ENCODE data around the gene THBS4.
"Not testable (repeated sequence)": the region's sequence is repeated elsewhere in the genome, so short reads cannot be mapped to it uniquely, and the experiment has no call there.

Gene THBS4

DNA sequence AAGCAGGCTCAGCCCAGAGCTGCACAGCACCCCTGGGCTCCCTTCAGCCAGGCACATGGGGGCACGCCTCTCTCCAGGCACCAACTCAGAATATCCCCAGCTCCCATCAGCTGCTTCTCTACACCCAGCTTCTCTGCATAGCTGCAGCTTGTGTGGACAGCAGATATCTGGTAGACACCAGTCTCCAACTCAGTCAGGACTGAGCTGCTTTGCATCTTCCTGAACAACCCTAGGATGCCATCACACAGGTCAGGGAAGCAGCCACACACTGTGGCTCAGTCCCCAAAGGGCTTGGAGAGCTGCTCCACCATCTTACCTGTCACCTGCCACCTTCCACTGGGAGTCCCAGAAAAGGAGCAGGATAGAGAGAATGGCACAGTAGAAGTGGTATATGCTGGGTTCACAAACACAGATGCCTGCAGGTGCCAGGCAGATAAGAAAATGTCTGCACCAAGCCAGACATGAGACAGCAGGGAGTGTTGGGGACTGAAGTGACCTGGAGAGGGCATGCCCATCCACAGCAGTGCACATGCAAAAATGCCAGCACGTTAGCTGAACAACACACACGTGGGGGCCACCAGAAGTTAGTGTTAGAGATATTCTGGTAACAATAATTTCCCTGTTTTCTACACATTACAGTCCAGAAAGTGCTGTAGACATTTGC is 42.0 kb downstream of the THBS4 start:
- no peak for DNase-seq

DNA sequence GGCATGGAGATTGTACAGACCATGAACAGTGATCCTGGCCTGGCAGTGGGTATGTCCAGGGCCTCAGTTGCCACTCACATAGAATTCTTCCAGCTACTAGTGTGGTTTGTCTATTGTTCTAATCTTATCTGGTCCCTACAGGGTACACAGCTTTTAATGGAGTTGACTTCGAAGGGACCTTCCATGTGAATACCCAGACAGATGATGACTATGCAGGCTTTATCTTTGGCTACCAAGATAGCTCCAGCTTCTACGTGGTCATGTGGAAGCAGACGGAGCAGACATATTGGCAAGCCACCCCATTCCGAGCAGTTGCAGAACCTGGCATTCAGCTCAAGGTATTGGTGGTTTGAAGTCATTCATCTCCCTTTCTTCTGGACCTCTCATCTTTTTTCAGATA is 43.8 kb downstream of the THBS4 start:
- no peak for DNase-seq

DNA sequence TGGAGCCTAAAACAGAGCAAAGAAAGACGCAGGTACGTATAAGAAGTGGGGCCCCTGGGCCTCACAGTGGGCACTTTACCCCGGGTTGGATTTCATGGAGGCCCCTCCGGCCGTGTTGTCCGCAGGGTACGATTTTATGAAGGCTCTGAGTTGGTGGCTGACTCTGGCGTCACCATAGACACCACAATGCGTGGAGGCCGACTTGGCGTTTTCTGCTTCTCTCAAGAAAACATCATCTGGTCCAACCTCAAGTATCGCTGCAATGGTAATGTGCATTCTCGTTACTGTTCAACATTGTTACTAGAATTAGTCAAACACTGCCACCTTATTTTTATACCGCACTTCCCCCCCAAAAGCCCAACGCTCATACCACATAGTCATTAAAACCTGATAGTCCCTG is 47.1 kb downstream of the THBS4 start:
- DNase-seq = no peak

DNA sequence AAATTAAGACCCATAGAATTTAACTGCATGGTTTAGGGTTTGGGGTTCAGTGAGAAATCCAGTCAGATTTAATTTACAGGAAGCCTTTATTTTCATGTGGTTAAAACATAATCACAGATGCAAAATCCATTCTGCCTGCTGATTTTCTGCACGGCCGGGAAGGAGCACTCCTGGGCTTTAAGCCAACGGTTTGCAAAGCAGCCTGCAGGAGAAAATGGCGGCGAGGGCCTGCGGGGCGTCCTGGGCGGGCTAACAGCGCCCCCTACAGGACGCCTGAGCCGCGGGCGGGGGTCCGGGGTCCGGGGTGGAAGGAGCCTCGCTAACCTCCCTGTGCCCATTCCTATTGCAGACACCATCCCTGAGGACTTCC is 47.6 kb downstream of the THBS4 start:
- DNase-seq = peak; percentile 82

DNA sequence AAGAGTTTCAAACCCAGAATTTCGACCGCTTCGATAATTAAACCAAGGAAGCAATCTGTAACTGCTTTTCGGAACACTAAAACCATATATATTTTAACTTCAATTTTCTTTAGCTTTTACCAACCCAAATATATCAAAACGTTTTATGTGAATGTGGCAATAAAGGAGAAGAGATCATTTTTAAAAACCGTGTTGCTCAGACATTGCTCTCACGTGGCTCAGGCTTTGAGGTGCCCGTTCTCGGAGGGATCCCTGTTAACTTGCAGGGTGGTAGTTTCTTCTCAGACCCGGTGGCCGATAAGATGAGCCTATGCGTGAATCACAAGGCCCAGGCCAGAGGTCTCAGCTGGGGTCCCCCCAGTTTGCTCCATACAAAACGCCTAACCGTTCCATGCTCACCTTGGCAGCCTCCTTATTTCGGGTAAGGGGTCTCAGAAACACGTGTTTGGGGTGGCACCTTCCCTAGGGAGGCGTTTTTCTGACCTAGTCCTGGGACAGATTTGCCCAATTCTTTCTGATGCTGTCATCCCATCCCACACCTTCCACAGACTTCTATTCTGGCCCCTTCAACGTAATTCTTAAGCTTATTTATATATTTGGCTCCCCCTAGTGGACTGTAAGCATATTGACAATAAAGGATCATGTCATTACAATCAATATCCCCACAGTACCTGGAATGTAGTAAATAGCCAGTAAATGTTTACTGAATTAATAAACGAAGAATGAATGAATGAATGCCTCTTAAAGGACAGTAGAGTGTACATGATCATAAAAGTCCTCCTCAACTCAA is 48.1 kb downstream of the THBS4 start:
- DNase-seq = peak; percentile 52

DNA sequence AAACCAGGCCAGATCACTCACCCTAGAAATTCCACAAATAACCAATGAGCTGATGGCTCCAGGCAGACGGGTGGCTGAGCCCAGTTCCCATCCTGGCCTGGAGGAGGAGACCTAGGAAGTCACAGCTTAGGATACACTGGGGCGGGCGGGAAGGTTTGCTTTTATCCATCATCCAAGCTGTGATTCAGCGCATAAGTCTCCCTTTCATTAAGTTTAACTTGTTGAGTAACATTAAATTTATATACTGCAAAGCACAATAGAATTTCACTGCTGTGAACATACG is 55.7 kb downstream of the THBS4 start:
- DNase-seq = no peak

DNA sequence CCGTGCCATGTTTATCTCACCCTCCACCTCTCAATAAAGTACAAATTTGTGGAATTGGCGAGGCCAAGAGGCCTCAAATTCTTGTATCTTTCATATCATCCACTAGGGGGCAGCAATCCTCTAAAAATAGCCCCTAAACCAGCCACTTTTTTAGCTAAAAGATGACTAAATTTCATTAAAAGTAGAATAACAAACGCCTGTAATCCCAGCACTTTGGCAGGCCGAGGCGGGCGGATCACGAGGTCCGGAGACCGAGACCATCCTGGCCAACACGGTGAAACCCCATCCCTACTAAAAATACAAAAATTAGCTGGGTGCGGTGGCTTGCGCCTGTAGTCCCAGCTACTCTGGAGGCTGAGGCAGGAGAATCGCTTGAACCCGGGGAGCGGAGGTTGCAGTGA is 56.6 kb downstream of the THBS4 start:
- peak; percentile 41 for DNase-seq

DNA sequence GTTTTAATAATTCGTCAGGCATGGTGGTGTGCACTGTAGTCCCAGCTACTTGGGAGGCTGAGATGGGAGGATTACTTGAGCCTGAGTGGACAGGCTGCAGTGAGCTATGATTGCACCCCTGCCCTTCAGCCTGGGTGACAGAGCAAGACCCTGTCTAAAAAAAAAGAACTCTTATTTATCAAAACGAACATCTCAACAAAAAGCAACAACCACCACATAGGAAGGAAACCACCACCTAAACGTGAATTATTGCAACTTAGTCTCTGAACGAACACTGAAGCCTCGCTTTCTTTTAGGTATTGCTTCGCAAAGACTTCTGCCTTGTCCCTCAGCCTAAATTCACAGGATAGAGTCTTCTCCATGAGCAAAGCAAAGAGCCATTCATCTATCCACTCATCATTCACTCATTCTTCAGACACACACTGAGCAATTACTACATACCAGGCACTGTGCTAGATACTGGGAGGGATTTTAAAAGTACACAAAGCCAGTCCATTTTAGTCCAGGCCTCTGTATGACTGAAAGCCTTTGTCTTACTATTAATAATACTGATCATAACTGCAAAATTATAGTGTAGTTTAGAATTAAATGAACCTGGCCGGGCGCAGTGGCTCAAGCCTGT is 57.4 kb downstream of the THBS4 start:
- no peak for DNase-seq

DNA sequence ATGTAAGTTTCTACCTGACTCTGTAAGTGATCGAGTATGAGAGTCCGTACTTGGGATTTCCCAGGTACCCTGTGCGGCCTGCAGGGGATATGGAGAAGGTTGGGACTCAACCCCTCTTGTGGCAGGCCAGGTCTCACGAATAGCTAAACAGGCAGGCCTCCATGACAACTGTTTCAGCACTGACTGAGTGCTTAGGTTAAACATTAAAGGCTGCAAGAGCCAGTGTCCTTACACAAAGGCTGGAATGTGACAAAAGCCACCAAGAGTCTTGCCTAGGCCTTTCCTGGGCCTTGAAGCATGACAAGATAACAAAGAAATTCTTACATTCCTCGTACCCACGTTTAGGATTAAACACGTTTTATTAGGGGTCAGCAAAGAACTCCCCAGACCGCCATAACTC is 58.6 kb downstream of the THBS4 start:
- no peak for DNase-seq

DNA sequence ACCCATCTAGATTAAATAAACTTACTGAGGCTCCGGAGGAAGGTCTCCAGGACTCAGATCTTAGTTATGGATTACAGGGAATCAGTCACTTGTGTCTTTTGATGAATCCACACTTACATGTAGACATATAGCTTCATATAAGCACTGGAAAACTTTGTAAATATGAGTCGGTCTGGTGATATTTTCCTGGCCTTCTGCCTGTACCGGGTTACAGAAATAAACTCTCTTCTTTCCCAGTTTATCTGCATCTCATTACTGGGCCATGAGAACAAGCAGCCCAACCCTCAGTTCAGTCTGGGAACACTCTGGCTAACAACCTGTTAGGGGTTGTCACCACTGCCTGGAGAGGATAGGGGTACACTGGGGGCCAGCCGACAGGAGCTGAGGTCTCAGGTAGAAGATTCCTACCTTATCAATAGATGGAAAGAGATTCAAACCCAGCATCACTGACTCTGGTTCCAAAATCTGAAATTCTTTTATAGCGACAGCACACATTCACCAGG is 59.1 kb downstream of the THBS4 start:
- no peak for DNase-seq

DNA sequence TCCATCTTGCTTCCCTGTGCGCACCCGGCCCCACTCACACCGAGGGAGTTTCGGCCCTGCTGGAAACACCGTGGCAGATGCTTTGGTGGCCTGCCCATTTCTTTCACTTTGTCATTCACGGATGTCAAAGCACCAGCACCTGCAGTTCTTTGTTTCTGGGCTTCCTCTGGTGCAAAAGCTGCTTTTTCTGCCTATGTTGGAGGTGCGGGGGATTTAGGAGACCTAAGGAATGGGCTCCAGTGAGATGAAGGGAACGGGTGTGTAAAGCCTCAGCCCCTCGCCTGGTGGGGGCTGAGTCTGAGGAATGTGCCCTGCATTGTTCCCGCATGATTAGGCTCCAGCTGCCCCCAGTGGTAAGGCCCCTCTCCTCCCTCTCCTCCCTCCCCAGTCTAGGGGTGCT is 62.3 kb downstream of the THBS4 start:
- DNase-seq = no peak

DNA sequence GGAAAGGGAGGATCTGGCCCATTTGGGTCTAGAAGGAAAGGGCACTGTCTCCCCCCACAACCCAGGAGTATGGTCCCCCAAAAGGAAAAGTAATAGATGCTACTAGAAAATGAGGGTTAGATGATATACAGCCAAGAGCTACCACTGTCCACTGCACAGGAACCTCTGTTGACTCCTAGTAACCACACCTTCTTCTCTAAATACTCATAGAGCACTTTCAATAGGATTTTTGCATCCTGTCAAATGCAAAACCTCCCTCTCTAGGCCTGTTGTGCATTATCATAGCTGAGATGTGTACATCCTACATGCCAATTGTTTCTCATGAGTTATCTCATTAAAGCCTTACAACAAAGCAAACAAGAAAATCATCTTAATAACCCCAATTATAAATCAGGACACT is 66.8 kb downstream of the THBS4 start:
- no peak for DNase-seq

DNA sequence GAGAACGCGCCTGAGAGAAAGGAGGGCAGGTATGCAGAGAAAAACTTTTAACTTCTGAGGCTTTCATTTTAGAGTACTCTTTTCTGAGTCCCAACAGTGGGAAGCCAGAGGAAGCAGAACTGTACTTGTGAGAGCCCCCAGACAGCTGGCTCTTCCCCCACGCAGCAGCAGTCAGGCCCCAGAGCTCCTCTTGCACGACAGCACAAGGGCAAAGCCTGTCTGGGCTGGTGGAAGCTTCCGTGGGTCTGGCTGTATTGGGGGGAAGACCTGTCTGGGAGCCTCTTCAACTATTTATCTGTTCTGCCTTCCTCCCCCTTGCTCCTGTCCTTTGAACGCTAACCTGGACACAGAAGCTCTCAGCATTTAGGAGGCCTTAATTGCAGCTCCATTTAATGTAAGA is 68.2 kb downstream of the THBS4 start:
- DNase-seq = no peak

DNA sequence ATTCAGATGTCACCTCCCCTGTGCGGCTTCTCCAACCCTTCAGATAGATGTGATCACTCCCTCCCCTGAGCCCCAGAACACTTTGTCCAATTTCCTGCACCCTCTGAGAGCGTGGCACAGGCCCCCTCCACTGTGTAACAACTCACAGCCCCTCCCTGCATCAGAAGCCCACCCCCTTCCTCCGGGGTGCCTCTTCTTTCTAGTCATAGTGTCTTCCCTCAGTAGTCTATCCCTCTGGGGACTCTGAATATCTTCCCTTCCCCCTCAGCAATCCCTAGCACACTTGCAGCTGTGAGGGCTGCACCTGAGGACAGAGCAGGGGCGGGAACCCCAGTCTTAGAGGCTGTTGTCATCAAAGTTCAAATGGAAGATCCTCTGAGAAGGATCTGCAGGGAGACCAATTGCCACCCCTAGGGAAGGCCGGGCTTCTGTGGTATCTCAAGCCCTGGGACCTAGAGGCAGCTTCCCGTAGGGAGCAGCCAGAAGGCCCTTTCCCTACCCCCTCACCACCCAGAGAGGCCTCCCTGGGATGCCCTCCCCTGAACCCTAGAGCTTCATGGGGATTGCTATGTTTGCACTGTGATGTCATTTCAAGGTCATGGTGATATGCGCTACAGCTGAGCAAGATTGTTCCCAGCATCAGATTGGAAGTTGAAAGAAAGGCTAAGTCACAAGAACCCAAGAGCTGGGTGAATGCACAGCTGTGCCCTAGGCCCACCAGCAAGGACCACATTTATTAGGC is 70.7 kb downstream of the THBS4 start:
- no peak for DNase-seq

DNA sequence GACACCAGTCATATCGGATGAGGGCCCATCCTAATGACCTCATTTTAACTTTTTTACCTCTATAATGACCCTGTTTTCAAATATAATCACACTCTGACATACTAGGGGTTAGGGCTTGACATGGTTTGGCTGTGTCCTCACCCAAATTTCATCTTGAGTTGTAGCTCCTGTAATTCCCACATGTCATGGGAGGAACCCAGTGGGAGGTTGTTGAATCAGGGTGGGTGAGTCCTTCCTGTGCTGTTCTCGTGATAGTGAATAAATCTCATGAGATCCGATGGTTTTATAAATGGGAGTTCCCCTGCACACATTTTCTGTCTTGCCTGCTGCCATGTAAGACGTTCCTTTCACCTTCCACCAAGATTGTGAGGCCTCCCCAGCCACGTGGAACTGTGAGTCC is 71.8 kb downstream of the THBS4 start:
- no peak for DNase-seq

DNA sequence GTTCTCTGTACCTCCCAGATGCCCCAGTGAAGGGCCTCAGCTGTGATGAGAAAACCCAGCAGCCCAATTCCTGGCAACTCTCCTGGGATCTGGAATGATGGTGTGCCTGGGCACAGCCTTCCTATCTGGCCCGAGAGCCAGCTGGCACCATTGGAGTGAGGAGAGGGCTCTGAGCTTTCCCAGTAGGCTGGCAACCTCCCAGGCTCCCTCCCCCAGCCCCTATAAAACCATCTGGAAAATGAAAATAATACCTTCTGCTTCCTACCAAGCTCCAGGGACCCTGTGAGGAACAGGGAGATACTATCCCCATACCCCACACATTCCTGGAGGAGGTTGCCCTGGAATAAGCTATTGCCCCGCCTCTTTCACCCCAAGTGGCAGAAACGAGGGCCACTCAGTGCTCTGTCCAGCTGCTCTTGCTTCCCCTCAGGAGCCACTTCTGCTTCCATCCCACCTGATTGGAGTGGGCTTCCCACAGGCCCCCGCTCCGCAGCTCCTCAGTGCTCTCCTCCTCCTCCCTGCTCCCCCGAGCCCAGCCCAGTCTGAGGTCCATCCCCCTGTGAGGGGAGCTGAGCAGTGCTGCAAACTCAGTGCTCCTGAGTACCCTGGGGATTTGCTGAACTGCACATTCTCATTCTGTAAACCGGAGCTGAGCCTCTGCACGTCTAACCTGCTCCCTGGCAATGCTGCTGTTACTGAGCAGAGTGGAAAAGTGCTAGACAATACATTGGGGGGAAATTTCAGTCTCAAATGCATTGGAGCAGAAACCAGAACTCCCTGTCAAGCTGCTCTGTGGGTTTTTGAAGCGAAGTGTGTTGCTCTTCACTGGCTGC is 74.7 kb downstream of the THBS4 start:
- DNase-seq = no peak

DNA sequence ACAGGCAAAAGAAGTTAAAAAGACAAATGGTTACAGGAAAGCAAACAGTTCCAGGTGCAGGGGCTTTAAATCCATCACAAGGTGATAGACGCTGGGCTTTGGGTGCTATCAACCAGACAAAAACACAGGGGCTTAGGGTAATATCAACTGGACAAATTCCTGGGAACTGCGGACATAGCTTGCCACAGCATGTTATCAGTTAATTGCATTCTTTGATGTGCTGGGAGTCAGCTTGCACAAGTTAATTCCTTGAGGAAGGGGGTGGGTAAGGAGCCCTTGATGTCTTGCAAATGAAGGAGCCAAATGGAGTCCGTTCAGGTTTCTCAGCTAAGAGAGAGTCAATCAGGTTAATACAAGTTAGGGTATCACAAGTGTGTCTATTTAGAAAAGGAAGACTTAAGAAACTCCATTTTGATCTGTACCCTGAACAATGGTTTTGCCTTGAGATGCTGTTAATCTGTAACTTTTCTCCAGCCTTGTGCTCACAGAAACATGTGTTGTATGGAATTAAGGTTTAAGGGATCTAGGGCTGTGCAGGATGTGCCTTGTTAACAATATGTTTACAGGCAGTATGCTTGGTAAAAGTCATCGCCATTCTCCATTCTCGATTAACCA is 76.3 kb downstream of the THBS4 start:
- DNase-seq = not testable (repeated sequence)

DNA sequence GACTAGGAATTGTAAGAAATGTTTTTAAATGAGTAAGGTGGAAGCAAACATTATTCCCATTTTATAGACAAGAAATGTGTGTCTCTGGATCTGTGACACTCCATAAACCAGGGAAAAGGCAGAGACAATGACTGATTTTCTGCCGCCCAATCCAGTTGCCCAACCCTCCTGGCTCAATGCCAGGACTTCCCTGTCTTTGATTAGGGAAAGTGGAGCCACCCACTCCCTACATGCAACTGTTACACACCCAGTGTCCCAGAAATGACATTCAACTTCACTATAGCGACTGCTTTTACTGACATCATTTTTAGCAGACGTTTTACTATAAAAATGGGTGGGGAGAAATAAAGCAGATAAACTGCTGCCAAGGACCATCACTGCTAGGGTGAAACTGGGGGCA is 79.7 kb downstream of the THBS4 start:
- DNase-seq = no peak

DNA sequence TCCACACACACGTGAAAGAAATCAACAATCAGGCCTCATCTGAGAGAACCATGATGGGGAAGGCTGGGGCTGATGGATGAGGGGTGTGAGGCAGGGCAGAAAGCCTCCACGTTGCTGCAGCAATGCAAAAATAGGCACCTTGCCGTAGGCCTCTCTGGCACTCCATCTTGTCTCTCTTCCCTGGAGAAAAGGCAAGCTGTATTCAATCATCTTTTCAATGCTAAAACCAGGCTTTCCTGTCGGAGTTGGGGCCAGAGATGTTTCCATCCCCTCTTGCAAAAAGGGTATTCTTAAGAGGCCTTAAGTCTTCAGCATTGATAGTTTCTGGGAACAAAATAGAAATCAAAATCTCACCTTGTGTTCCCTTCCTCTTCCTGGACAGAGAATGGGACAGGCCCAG is 80.9 kb downstream of the THBS4 start:
- no peak for DNase-seq

DNA sequence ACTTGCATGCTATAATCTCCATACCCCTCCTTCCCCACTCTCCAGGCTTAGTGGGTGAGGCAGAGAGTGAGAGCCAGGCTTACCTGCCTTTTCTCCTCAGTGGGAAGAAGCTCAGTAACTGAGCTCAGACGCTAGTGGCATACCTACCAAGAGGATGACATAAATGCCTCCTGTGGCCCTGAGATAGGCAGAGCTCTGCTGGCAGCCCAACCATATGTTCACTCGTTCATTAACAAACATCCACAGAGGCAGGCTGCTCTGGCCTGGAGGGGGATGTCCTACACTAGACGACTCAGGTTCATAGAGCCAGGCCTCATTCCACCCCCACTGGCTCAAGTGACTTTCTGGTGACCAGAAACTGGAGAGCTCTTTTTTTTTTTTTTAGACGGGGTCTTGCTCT is 81.3 kb downstream of the THBS4 start:
- DNase-seq = no peak

DNA sequence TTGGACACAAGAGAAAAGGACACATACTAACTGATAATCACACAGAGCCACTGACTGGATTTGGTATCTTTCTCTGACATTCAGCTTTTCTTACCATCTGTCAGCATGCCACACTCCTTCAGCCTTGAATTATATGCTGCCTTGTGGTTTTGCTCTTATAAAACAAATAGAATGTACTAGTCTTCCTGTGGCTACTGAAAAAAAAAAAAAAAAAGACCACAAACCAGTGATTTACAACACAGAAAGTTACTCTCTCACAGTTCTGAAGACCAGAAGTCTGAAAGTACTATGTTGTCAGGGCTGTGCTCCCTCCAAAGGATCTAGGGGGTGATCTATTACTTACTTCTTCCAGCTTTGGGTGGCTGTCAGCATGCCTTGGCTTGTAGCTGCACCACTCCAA is 82.3 kb downstream of the THBS4 start:
- no peak for DNase-seq

DNA sequence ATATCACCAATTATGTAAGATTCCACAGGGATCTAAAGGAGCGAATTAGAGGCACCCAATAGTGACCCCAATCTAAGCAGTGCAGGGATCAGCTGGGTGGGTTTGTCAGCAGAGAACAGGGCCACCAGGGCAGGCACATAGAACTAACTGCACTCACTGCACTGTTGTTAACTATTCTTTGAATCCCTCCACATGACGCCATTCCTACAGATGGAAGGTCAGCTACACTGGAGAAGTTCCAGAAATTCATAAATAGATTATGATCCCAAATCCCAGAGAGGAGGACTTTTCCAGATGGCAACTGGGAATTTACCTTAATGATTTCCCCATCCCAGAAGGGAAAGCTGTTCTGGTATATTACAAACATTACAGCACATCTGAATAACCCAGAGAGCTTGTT is 84.2 kb downstream of the THBS4 start:
- DNase-seq = no peak

All from NCI-H774 (cell line).